Hematopoietic multipotent progenitor cell treated with erythropoietin and hydrocortisone succinate and interleukin-3 and kit ligand, for 17 days (in vitro differentiated cells): ENCODE data around the gene C20orf96.
"Not testable (repeated sequence)": the region's sequence is repeated elsewhere in the genome, so short reads cannot be mapped to it uniquely, and the experiment has no call there.

Experiments
- DNase-seq: peaks from one replicate; pipeline ENCODE4 v3.0.0-alpha.2; 2015; ENCODE audit warnings: low spot score

Gene C20orf96

GRCh38 chr20:237489-237888 is 53.1 kb downstream of the C20orf96 start:
- no peak for DNase-seq

- DNase-seq, result no peak
Observed at GRCh38 chr20:235891-236290, 54.7 kb downstream of the C20orf96 start.

- no peak for DNase-seq
Observed at GRCh38 chr20:227439-228105, 63.0 kb downstream of the C20orf96 start.

- no peak for DNase-seq
Observed at GRCh38 chr20:226958-227357, 63.6 kb downstream of the C20orf96 start, which contains the start of gene DEFB129. Gene DEFB129 (plus strand): TSS chr20:227258. CDS start chr20:227289, 31 bp downstream.

GRCh38 chr20:225879-226278 is 64.7 kb downstream of the C20orf96 start:
- not testable (repeated sequence) for DNase-seq

- DNase-seq, result no peak
Observed at GRCh38 chr20:221258-221830, 69.2 kb downstream of the C20orf96 start.
